HAP-1 (cell line): ENCODE results near the gene PACRG.
"Not testable (repeated sequence)": the region's sequence is repeated elsewhere in the genome, so short reads cannot be mapped to it uniquely, and the experiment has no call there.

Experiments
- DNase-seq, 2 experiments: peaks; one replicate each; pipeline ENCODE4 v3.0.0-alpha.2; 2016 to 2020; ENCODE audit warnings: low spot score in 2 of 2
- H3K27me3 ChIP-seq: fragments of 250-450 bp; sonication (Bioruptor Pico); 2 replicates; pipeline ENCODE4 v1.5.1; 2020; ENCODE audit warnings: low read depth, mild to moderate bottlenecking, moderate library complexity
- H3K36me3 ChIP-seq: fragments of 250-450 bp; sonication (Bioruptor Pico); replicated peaks from 2 replicates; pipeline ENCODE4 v1.5.1; 2020; ENCODE audit warnings: mild to moderate bottlenecking
- H3K4me1 ChIP-seq: fragments of 250-450 bp; sonication (Bioruptor Pico); 2 replicates; pipeline ENCODE4 v1.5.1; 2020; ENCODE audit warnings: mild to moderate bottlenecking
- H3K4me3 ChIP-seq: fragments of 250-450 bp; sonication (Bioruptor Pico); 2 replicates; pipeline ENCODE4 v1.5.1; 2020; ENCODE audit warnings: mild to moderate bottlenecking, moderate library complexity
- H3K9me3 ChIP-seq: fragments of 250-450 bp; sonication (Bioruptor Pico); 2 replicates; pipeline ENCODE4 v1.5.1; 2020; ENCODE audit warnings: mild to moderate bottlenecking, moderate library complexity
- in situ Hi-C: fragments of 300-500 bp; cut with MboI; formaldehyde crosslinking; loops from 3 replicates; pipeline ENCODE4 v1.14.3; 2020; ENCODE audit warnings: low sequenced_read_pairs, inconsistent platforms, mixed read lengths

PACRG gene

GRCh38 chr6:162727322-162728182 is at the start of gene PACRG, which contains the start of gene PRKN:
Gene PACRG (plus strand): TSS chr6:162727974.
Gene PRKN (minus strand): TSS chr6:162727766.
- Histone ChIP-seq H3K4me1 (peaks cover 6% of the 10 kb centered on the region), H3K4me3 (peak within 1 kb of the TSS; percentile 63), H3K9me3 (no peaks in the 10 kb centered on the region), H3K27me3 (no peaks in the 10 kb centered on the region), H3K36me3 (no peaks in the 10 kb centered on the region)
- peak; percentile 98 to 100 for DNase-seq
- in situ Hi-C loops = no loop called here

GRCh38 chr6:162678896-162679295 is 48.9 kb upstream of the PACRG start:
- in situ Hi-C loops, H3K9me3 ChIP-seq, H3K4me3 ChIP-seq, H3K4me1 ChIP-seq, H3K36me3 ChIP-seq, H3K27me3 ChIP-seq, DNase-seq: not testable (repeated sequence)

- H3K4me3 ChIP-seq = no peak overlapping the region
- H3K27me3 ChIP-seq = no peaks in the 10 kb centered on the region
- DNase-seq = no peak
- no peaks in the 10 kb centered on the region for H3K9me3 ChIP-seq
- no peaks in the 10 kb centered on the region; the same call in 1 of the 2 replicates for H3K4me1 ChIP-seq
- in situ Hi-C loops = no loop called here
- H3K36me3 ChIP-seq = no peaks in the 10 kb centered on the region
Measured at GRCh38 chr6:162679681-162680080, 48.1 kb upstream of the PACRG start.

GRCh38 chr6:162680367-162680766 is 47.4 kb upstream of the PACRG start:
- H3K27me3 ChIP-seq = no peaks in the 10 kb centered on the region
- in situ Hi-C loops = no loop called here
- no peak for DNase-seq
- H3K4me1 ChIP-seq = no peaks in the 10 kb centered on the region; the same call in 1 of the 2 replicates
- H3K4me3 ChIP-seq = no peak overlapping the region
- H3K36me3 ChIP-seq = no peaks in the 10 kb centered on the region
- H3K9me3 ChIP-seq = no peaks in the 10 kb centered on the region

- H3K9me3 ChIP-seq = no peaks in the 10 kb centered on the region
- H3K4me1 ChIP-seq = no peaks in the 10 kb centered on the region; the same call in 1 of the 2 replicates
- no peak overlapping the region for H3K4me3 ChIP-seq
- no peaks in the 10 kb centered on the region for H3K27me3 ChIP-seq
- in situ Hi-C loops = no loop called here
- H3K36me3 ChIP-seq = no peaks in the 10 kb centered on the region
- no peak for DNase-seq
Measured at GRCh38 chr6:162680871-162681270, 46.9 kb upstream of the PACRG start.

- in situ Hi-C loops = no loop called here
- DNase-seq = no peak
Measured at GRCh38 chr6:162681447-162681846, 46.3 kb upstream of the PACRG start.

GRCh38 chr6:162683135-162683534 is 44.6 kb upstream of the PACRG start:
- Histone ChIP-seq H3K9me3 (no peaks in the 10 kb centered on the region), H3K36me3 (no peaks in the 10 kb centered on the region), H3K27me3 (no peaks in the 10 kb centered on the region), H3K4me1 (no peaks in the 10 kb centered on the region; the same call in none of the 2 replicates), H3K4me3 (no peak overlapping the region)
- in situ Hi-C loops = no loop called here
- no peak for DNase-seq

More at GRCh38 chr6:162681447-162681846, 46.3 kb upstream of the PACRG start:
- no peaks in the 10 kb centered on the region for H3K27me3 ChIP-seq
- no peaks in the 10 kb centered on the region; the same call in 1 of the 2 replicates for H3K4me1 ChIP-seq
- no peaks in the 10 kb centered on the region for H3K9me3 ChIP-seq
- no peaks in the 10 kb centered on the region for H3K36me3 ChIP-seq
- no peak overlapping the region for H3K4me3 ChIP-seq

- no peaks in the 10 kb centered on the region for H3K36me3 ChIP-seq
- H3K27me3 ChIP-seq = no peaks in the 10 kb centered on the region
- in situ Hi-C loops = no loop called here
Measured at GRCh38 chr6:162684052-162684451, 43.7 kb upstream of the PACRG start.

GRCh38 chr6:162684961-162685360 is 42.8 kb upstream of the PACRG start:
- Histone ChIP-seq H3K36me3 (no peaks in the 10 kb centered on the region), H3K4me1 (peaks cover 7% of the 10 kb centered on the region), H3K27me3 (no peaks in the 10 kb centered on the region), H3K9me3 (no peaks in the 10 kb centered on the region), H3K4me3 (no peak overlapping the region)
- DNase-seq = no peak
- in situ Hi-C loops = no loop called here

More at GRCh38 chr6:162684052-162684451, 43.7 kb upstream of the PACRG start:
- H3K4me3 ChIP-seq = no peak overlapping the region
- peaks cover 7% of the 10 kb centered on the region for H3K4me1 ChIP-seq
- no peak for DNase-seq
- H3K9me3 ChIP-seq = no peaks in the 10 kb centered on the region

- Histone ChIP-seq H3K4me3 (no peak overlapping the region), H3K27me3 (no peaks in the 10 kb centered on the region), H3K4me1 (peaks cover 7% of the 10 kb centered on the region), H3K9me3 (no peaks in the 10 kb centered on the region), H3K36me3 (no peaks in the 10 kb centered on the region)
- in situ Hi-C loops = no loop called here
- DNase-seq = no peak
Measured at GRCh38 chr6:162685586-162685985, 42.2 kb upstream of the PACRG start.

- Histone ChIP-seq H3K9me3 (no peaks in the 10 kb centered on the region), H3K36me3 (no peaks in the 10 kb centered on the region), H3K27me3 (no peaks in the 10 kb centered on the region), H3K4me1 (peaks cover 26% of the 10 kb centered on the region), H3K4me3 (no peak overlapping the region)
- in situ Hi-C loops = no loop called here
- no peak for DNase-seq
Measured at GRCh38 chr6:162688751-162689345, 38.9 kb upstream of the PACRG start.

GRCh38 chr6:162690158-162690557 is 37.6 kb upstream of the PACRG start:
- Histone ChIP-seq H3K27me3 (no peaks in the 10 kb centered on the region), H3K36me3 (no peaks in the 10 kb centered on the region), H3K4me3 (no peak overlapping the region), H3K9me3 (no peaks in the 10 kb centered on the region), H3K4me1 (peaks cover 30% of the 10 kb centered on the region)
- DNase-seq = no peak
- in situ Hi-C loops = no loop called here

- Histone ChIP-seq H3K27me3 (no peaks in the 10 kb centered on the region), H3K36me3 (no peaks in the 10 kb centered on the region), H3K4me3 (no peak overlapping the region), H3K4me1 (peaks cover 9% of the 10 kb centered on the region), H3K9me3 (no peaks in the 10 kb centered on the region)
- in situ Hi-C loops = no loop called here
- no peak for DNase-seq
Measured at GRCh38 chr6:162697872-162698403, 29.8 kb upstream of the PACRG start.

GRCh38 chr6:162698440-162698839 is 29.3 kb upstream of the PACRG start:
- H3K4me1 ChIP-seq = peaks cover 9% of the 10 kb centered on the region
- H3K27me3 ChIP-seq = no peaks in the 10 kb centered on the region
- no peaks in the 10 kb centered on the region for H3K36me3 ChIP-seq
- H3K4me3 ChIP-seq = no peak overlapping the region
- H3K9me3 ChIP-seq = no peaks in the 10 kb centered on the region
- in situ Hi-C loops = no loop called here
- no peak for DNase-seq
